IMR-90 (cell line): ENCODE results near the gene MYBPC3.

ENCODE experiments used
- CEBPB ChIP-seq: IDR thresholded peaks from 2 replicates; pipeline ENCODE4 v1.6.1; 2012; ENCODE audit warnings: low read depth, low read length, improper control_type of control experiment
- POLR2A ChIP-seq: IDR thresholded peaks from 2 replicates; pipeline ENCODE4 v1.6.1; 2012; ENCODE audit warnings: mild to moderate bottlenecking, low read depth, low read length
- SMC3 ChIP-seq: fragments of 150-350 bp; IDR thresholded peaks from 2 replicates; pipeline ENCODE4 v1.6.1; 2016; ENCODE audit warnings: low read depth, mild to moderate bottlenecking, antibody characterized with exemption, low read length, moderate library complexity
- TF ChIP-seq, protein P1 (sequence below): conservative IDR thresholded peaks from 2 replicates; pipeline ENCODE4 v1.5.1; 2012; ENCODE audit warnings: mild to moderate bottlenecking, low read depth, low read length, improper control_type of control experiment

DNA sequence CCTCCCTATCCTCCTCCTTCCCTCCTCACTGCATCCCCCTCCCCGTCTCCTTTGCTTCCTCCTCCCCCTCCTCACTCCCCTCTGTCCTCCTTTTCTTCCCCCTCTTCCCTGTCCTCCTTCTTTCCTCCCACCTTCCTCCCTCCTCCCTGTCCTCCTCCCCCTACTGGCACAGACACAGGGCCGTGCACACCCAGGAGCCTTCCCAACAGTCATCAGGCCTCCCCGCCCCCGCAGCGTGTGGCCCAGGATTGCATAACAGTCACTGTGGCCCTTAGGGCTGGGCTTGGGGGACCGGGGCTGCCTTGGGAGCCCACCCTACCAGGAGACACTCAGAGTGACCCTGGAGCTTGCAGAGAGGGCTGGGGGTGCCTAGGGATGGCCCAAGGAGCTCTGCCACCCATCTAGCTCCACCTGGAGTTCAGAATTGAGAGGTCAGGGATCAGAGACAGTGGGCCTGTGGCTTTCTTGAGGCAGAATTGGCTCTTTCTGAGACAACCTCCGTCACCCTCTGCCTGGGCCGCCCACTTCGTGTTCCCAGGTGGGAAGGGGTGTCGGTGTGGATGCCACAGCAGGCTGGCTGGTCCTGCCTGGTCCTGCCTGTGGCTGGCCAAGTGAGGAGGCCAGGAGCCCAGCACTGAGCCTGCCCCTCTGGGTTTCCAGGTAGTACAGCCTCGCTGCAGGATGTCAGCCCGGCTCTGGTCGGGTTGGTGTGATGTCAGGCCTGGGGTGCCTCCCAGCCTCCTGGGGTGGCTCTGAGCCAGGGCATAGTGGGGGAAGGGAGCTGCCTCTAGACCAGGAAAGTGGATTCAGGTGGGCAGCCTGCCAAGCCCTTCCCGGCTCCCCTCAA, 24.2 kb upstream of the MYBPC3 start:
- TF ChIP-seq, protein P1, sequence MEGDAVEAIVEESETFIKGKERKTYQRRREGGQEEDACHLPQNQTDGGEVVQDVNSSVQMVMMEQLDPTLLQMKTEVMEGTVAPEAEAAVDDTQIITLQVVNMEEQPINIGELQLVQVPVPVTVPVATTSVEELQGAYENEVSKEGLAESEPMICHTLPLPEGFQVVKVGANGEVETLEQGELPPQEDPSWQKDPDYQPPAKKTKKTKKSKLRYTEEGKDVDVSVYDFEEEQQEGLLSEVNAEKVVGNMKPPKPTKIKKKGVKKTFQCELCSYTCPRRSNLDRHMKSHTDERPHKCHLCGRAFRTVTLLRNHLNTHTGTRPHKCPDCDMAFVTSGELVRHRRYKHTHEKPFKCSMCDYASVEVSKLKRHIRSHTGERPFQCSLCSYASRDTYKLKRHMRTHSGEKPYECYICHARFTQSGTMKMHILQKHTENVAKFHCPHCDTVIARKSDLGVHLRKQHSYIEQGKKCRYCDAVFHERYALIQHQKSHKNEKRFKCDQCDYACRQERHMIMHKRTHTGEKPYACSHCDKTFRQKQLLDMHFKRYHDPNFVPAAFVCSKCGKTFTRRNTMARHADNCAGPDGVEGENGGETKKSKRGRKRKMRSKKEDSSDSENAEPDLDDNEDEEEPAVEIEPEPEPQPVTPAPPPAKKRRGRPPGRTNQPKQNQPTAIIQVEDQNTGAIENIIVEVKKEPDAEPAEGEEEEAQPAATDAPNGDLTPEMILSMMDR = no peak
- peak; percentile 55 for TF ChIP-seq CEBPB
- no peak for TF ChIP-seq POLR2A
- TF ChIP-seq SMC3 = no peak
